ENCODE results near the gene CCDC152.

The CCDC152 gene

GRCh38 chr5:42740920-42741319 is 15.7 kb upstream of the CCDC152 start:
- no peak for TF ChIP-seq CTCF (IDR thresholded peaks at IDR 0.05)
- H3K4me3 ChIP-seq: no peak overlapping the region
- DNase-seq (ENCODE audit: low spot score): no peak
- no peak overlapping the region for H3K27ac ChIP-seq

GRCh38 chr5:42745426-42745825 is 11.2 kb upstream of the CCDC152 start:
- Histone ChIP-seq H3K27ac (no peak overlapping the region), H3K4me3 (no peak overlapping the region)
- DNase-seq (ENCODE audit: low spot score): no peak
- no peak for TF ChIP-seq CTCF (IDR thresholded peaks at IDR 0.05)

- no peak overlapping the region for H3K4me3 ChIP-seq
- no peak overlapping the region for H3K27ac ChIP-seq
- no peak for TF ChIP-seq CTCF (IDR thresholded peaks at IDR 0.05)
- no peak for DNase-seq (ENCODE audit: low spot score)
Observed at GRCh38 chr5:42745856-42746255, 10.8 kb upstream of the CCDC152 start.

GRCh38 chr5:42749020-42749419 is 7.6 kb upstream of the CCDC152 start:
- Histone ChIP-seq H3K27ac (no peak overlapping the region), H3K4me3 (no peak overlapping the region)
- DNase-seq (ENCODE audit: low spot score): no peak
- no peak for TF ChIP-seq CTCF (IDR thresholded peaks at IDR 0.05)

- no peak overlapping the region for H3K27ac ChIP-seq
- TF ChIP-seq CTCF (IDR thresholded peaks at IDR 0.05): no peak
- no peak for DNase-seq (ENCODE audit: low spot score)
- no peak overlapping the region for H3K4me3 ChIP-seq
Observed at GRCh38 chr5:42750507-42750906, 6.1 kb upstream of the CCDC152 start.

- DNase-seq (ENCODE audit: low spot score): no peak
- H3K27ac ChIP-seq: no peak overlapping the region
- no peak for TF ChIP-seq CTCF (IDR thresholded peaks at IDR 0.05)
- H3K4me3 ChIP-seq: no peak overlapping the region
Observed at GRCh38 chr5:42751044-42751443, 5.6 kb upstream of the CCDC152 start.

- no peak for DNase-seq (ENCODE audit: low spot score)
- no peak overlapping the region for H3K4me3 ChIP-seq
- H3K27ac ChIP-seq: no peak overlapping the region
- no peak for TF ChIP-seq CTCF (IDR thresholded peaks at IDR 0.05)
Observed at GRCh38 chr5:42753099-42753498, 3.5 kb upstream of the CCDC152 start.
